Measurements from ENCODE around the gene FBXO41. TPM values are rescaled to one million over a fixed set of nuclear protein-coding genes. Genes with fewer than 3 reads are reported as not detected.

FBXO41 gene
- total and polyA plus RNA-seq, 4 donors, result 0.06 to 0.51 (median 0.38) TPM

DNA sequence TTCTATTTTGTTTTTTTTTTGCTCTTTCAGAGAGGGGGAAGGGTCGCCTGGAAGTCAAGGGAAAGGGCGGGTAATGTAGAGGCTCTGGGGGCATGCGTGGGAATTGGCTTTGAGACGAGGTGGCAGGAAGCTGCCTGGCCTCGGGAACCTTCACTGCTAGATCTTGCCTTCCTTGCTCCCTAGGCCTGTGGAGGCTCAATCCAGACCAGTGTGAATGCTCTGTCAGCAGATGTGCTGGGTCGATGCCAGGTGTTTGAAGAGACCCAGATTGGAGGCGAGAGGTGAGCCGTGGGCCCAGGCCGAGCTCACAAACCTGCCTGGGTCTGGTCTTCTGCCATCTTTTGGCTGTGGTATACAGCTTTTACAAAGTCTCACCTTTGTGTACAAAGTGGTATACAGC, 34.6 kb downstream of the FBXO41 start:
- Histone ChIP-seq H3K27me3 (ENCODE audit: control insufficient read depth in 4 of 4, insufficient read depth in 4 of 4, low read length in 3 of 4) (no peaks in the 10 kb centered on the region), H3K4me1 (ENCODE audit: control insufficient read depth in 4 of 4, insufficient read depth in 4 of 4, low read length in 3 of 4) (no peaks in the 10 kb centered on the region), H3K4me3 (ENCODE audit: low read depth in 1 of 3, low read length in 3 of 3) (no peak overlapping the region), H3K9me3 (ENCODE audit: control insufficient read depth in 4 of 4, low read length in 3 of 4) (no peaks in the 10 kb centered on the region), H3K27ac (ENCODE audit: low read depth in 1 of 2, low read length in 2 of 2) (no peak overlapping the region), H3K9ac (ENCODE audit: low read depth in 1 of 2, low read length in 2 of 2) (no peak overlapping the region), H3K36me3 (ENCODE audit: control insufficient read depth in 4 of 4, insufficient read depth in 3 of 4, low read depth in 1 of 4, low read length in 3 of 4) (peaks cover 19 to 93% (median 75%) of the 10 kb centered on the region in 4 donors)
- no peak for DNase-seq (ENCODE audit: low spot score)
- TF ChIP-seq FOXA1 (IDR thresholded peaks at IDR 0.05) (no peak), EGR1 (IDR thresholded peaks at IDR 0.05; ENCODE audit: low read depth in 2 of 2) (no peak), JUND (IDR thresholded peaks at IDR 0.05) (no peak), HNF4A (conservative IDR thresholded peaks at IDR 0.05) (no peak), NR2F2 (IDR thresholded peaks at IDR 0.05) (no peak), YY1 (IDR thresholded peaks at IDR 0.05) (no peak), FOXA2 (IDR thresholded peaks at IDR 0.05) (no peak), RAD21 (IDR thresholded peaks at IDR 0.05) (no peak), SP1 (IDR thresholded peaks at IDR 0.05) (no peak), RXRA (IDR thresholded peaks at IDR 0.05) (no peak), HNF4G (IDR thresholded peaks at IDR 0.05) (no peak)
- TF ChIP-seq, protein P1, sequence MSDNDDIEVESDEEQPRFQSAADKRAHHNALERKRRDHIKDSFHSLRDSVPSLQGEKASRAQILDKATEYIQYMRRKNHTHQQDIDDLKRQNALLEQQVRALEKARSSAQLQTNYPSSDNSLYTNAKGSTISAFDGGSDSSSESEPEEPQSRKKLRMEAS (IDR thresholded peaks at IDR 0.05), result no peak
- TF ChIP-seq, protein P2, sequence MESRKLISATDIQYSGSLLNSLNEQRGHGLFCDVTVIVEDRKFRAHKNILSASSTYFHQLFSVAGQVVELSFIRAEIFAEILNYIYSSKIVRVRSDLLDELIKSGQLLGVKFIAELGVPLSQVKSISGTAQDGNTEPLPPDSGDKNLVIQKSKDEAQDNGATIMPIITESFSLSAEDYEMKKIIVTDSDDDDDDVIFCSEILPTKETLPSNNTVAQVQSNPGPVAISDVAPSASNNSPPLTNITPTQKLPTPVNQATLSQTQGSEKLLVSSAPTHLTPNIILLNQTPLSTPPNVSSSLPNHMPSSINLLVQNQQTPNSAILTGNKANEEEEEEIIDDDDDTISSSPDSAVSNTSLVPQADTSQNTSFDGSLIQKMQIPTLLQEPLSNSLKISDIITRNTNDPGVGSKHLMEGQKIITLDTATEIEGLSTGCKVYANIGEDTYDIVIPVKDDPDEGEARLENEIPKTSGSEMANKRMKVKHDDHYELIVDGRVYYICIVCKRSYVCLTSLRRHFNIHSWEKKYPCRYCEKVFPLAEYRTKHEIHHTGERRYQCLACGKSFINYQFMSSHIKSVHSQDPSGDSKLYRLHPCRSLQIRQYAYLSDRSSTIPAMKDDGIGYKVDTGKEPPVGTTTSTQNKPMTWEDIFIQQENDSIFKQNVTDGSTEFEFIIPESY (IDR thresholded peaks at IDR 0.05), result no peak
- TF ChIP-seq, protein P3, sequence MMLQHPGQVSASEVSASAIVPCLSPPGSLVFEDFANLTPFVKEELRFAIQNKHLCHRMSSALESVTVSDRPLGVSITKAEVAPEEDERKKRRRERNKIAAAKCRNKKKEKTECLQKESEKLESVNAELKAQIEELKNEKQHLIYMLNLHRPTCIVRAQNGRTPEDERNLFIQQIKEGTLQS (IDR thresholded peaks at IDR 0.05), result no peak
- TF ChIP-seq, protein P4, sequence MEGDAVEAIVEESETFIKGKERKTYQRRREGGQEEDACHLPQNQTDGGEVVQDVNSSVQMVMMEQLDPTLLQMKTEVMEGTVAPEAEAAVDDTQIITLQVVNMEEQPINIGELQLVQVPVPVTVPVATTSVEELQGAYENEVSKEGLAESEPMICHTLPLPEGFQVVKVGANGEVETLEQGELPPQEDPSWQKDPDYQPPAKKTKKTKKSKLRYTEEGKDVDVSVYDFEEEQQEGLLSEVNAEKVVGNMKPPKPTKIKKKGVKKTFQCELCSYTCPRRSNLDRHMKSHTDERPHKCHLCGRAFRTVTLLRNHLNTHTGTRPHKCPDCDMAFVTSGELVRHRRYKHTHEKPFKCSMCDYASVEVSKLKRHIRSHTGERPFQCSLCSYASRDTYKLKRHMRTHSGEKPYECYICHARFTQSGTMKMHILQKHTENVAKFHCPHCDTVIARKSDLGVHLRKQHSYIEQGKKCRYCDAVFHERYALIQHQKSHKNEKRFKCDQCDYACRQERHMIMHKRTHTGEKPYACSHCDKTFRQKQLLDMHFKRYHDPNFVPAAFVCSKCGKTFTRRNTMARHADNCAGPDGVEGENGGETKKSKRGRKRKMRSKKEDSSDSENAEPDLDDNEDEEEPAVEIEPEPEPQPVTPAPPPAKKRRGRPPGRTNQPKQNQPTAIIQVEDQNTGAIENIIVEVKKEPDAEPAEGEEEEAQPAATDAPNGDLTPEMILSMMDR (IDR thresholded peaks at IDR 0.05; ENCODE audit: low read depth, low read length, missing input control), result no peak
- WGBS, result 86% methylated on average over 9 of the region's 9 CpGs

DNA sequence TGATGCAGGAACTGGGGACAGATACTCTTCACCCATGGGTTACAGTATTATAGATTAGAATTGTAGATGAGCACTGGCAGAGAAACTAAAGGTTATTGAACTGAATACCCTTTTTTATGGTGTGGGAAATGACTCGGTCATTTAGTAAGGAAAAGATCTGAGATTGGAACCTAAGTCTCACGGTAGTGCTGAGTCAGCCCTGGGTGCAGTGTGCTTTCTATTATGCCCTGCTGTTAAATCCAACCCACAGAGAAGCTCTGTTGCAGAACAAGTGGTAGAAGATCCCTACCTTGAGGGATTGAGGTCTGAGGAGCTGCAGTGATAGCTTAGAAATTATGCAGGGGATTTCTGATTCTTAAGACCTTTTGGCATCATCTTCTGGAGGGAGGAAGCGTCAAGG, 37.4 kb downstream of the FBXO41 start:
- Histone ChIP-seq H3K27me3 (ENCODE audit: control insufficient read depth in 4 of 4, insufficient read depth in 4 of 4, low read length in 3 of 4) (no peaks in the 10 kb centered on the region), H3K9me3 (ENCODE audit: control insufficient read depth in 4 of 4, low read length in 3 of 4) (no peaks in the 10 kb centered on the region), H3K9ac (ENCODE audit: low read depth in 1 of 2, low read length in 2 of 2) (no peak overlapping the region), H3K4me3 (ENCODE audit: low read depth in 1 of 3, low read length in 3 of 3) (no peak overlapping the region), H3K27ac (ENCODE audit: low read depth in 1 of 2, low read length in 2 of 2) (no peak overlapping the region), H3K4me1 (ENCODE audit: control insufficient read depth in 4 of 4, insufficient read depth in 4 of 4, low read length in 3 of 4) (no peaks in the 10 kb centered on the region), H3K36me3 (ENCODE audit: control insufficient read depth in 4 of 4, insufficient read depth in 3 of 4, low read depth in 1 of 4, low read length in 3 of 4) (peaks cover 20 to 95% (median 78%) of the 10 kb centered on the region in 4 donors)
- WGBS, result 83% methylated on average over 3 of the region's 3 CpGs
- no peak for DNase-seq (ENCODE audit: low spot score)
- TF ChIP-seq YY1 (IDR thresholded peaks at IDR 0.05), result no peak
- no peak for TF ChIP-seq NR2F2 (IDR thresholded peaks at IDR 0.05)
- TF ChIP-seq, protein P2 (IDR thresholded peaks at IDR 0.05), result no peak
- TF ChIP-seq, protein P4 (IDR thresholded peaks at IDR 0.05; ENCODE audit: low read depth, low read length, missing input control), result no peak
- TF ChIP-seq TAF1 (conservative IDR thresholded peaks at IDR 0.05), result no peak
- no peak for TF ChIP-seq SP1 (IDR thresholded peaks at IDR 0.05)
- TF ChIP-seq RAD21 (IDR thresholded peaks at IDR 0.05), result no peak
- no peak for TF ChIP-seq FOXA2 (IDR thresholded peaks at IDR 0.05)
- TF ChIP-seq, protein P5, sequence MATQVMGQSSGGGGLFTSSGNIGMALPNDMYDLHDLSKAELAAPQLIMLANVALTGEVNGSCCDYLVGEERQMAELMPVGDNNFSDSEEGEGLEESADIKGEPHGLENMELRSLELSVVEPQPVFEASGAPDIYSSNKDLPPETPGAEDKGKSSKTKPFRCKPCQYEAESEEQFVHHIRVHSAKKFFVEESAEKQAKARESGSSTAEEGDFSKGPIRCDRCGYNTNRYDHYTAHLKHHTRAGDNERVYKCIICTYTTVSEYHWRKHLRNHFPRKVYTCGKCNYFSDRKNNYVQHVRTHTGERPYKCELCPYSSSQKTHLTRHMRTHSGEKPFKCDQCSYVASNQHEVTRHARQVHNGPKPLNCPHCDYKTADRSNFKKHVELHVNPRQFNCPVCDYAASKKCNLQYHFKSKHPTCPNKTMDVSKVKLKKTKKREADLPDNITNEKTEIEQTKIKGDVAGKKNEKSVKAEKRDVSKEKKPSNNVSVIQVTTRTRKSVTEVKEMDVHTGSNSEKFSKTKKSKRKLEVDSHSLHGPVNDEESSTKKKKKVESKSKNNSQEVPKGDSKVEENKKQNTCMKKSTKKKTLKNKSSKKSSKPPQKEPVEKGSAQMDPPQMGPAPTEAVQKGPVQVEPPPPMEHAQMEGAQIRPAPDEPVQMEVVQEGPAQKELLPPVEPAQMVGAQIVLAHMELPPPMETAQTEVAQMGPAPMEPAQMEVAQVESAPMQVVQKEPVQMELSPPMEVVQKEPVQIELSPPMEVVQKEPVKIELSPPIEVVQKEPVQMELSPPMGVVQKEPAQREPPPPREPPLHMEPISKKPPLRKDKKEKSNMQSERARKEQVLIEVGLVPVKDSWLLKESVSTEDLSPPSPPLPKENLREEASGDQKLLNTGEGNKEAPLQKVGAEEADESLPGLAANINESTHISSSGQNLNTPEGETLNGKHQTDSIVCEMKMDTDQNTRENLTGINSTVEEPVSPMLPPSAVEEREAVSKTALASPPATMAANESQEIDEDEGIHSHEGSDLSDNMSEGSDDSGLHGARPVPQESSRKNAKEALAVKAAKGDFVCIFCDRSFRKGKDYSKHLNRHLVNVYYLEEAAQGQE (IDR thresholded peaks at IDR 0.05), result no peak
- no peak for TF ChIP-seq GABPA (IDR thresholded peaks at IDR 0.05 in 1 of 2, conservative IDR thresholded peaks at IDR 0.05 in 1 of 2)

Measured in liver (tissue), 9 donors.